HG03439 (cell line): ENCODE results near the gene MICOS13.

Experiments
- ATAC-seq: cut with Tn5 transposase; IDR thresholded peaks from one replicate; pipeline ENCODE4 v1.9.1; 2021; ENCODE audit warnings: mild to moderate bottlenecking, moderate library complexity; ENCODE audit not compliant: unreplicated experiment

The MICOS13 gene

GRCh38 chr19:5631567-5632240, 48.6 kb downstream of the MICOS13 start:
- ATAC-seq, result no peak

DNA sequence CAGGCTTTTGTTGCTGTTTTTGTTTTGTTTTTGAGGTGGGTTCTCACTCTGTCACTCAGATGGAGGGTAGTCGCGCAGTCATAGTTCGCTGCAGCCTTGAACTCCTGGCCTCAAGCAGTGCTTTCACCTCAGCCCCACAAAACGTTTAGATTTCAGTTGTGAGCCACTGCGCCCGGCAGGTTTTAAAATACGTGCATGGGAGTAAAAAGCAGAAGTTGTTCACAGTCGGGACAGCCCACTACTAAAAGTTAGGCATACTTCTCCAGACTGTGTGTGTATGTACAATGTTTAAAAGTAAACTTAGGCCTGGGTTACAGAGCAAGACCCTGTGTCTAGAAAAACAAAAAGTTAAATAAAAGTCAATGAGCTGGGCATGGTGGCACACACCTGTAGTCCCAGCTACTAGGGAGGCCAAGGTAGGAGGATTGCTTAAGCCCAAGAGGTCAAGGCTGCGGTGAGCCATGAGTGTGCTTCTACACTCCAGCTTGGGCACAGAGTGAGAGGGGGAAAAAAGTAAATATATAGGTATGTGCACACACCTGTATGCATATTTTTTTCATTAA, 51.3 kb downstream of the MICOS13 start:
- no peak for ATAC-seq

DNA sequence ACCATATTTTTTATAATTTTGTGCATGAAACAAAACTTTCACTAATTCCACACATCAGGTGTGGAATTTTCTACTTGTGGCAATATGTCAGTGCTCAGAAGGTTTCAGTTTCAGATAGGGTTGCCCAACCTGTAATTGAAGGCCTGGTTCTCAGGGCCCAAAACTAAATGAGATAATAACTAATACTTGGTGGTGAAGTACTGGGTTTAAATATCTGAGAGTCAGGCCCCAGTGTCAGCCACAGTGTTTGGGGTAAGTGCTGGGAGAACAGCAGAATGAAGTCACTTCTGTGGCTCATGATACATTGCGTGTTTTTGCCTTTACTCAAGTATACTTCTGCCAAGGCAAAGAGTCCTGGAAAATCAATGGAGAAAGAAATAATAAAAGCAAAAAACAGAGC, 51.9 kb downstream of the MICOS13 start:
- no peak for ATAC-seq
